DMS114 treated with DMSO at 0.1 percent for 48 hours (cell line): ENCODE data around the gene GMEB2.
"Not testable (repeated sequence)": the region's sequence is repeated elsewhere in the genome, so short reads cannot be mapped to it uniquely, and the experiment has no call there.

Experiments
- DNase-seq: peaks from one replicate; lab custom pipeline; 2025; ENCODE audit not compliant: unreplicated experiment; lab: John Stamatoyannopoulos, UW

The GMEB2 gene, protein sequence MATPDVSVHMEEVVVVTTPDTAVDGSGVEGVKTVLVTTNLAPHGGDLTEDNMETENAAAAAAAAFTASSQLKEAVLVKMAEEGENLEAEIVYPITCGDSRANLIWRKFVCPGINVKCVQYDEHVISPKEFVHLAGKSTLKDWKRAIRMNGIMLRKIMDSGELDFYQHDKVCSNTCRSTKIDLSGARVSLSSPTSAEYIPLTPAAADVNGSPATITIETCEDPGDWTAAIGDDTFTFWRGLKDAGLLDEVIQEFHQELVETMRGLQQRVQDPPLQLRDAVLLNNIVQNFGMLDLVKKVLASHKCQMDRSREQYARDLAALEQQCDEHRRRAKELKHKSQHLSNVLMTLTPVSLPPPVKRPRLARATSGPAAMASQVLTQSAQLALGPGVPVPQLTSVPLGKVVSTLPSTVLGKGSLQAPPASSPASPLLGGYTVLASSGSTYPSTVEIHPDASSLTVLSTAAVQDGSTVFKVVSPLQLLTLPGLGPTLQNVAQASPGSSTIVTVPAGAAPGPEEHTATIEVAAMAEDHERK

DNA sequence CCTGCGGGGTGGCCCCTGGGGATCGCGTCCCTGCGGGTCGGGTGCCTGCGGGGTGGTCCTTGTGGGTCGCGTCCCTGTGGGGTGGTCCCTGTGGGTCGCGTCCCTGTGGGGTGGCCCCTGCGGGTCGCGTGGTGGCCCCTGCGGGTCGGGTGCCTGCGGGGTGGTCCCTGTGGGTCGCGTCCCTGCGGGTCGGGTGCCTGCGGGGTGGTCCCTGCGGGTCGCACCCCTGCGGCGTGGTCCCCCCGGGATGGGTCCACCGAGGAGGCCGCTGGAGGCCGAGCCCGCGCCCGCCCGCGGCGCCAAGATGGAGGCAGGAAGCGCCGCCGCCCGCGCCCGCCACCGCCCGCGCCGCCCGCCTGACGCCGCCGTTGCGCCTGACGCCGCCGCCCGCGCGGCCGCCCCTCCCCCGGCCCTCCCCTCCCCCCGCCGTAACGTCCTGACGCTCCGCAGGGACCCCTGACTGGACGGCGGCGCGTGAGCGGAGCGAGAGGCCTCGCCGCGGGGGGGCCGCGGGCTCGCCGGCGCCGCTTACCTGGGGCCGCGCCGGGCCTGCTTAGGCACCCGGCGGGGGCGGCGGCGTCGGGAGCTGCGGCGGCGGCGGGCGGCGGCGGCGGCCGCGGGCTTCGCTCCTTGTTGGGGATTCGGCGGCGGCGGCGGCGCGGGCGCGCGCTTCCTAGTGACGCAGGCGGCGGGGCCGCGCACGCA is at the start of gene GMEB2:
GMEB2 (minus strand) TSS at position 678 of the 705 bp plus-strand sequence. CDS start 7,704 bp downstream, outside the sequence.
- peak; percentile 23 for DNase-seq

DNA sequence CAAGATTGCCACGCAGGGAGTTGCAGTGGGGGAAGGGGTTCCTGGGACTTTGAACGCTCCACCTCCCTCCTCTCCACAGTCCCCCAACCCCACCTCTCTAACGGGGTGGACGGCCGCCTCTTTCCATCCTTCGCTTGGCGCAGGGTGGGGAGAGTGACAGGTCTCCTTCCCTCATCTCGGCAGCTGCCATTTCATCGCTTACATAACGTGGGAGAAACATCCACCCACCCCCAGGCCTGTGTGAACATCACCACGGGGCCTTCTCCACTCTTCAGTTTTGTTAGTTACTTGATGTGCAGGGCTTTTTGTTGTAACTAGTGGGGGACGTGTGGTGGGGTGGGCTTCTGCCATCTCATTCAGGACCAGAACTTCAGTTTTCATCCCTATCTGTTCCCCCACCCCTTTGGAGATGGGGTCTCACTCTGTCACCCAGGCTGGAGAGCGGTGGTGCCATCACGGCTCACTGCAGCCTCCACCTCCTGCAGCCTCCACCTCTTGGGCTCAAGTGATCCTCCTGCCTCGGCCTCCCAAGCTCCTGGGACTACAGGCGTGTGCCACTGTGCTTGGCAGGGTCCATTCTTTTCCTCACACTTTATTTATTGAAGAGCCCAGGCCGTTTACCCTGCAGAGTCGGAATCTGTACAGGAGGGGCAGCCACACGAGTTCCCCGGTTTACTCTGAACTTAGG is 48.9 kb upstream of the GMEB2 start:
- no peak for DNase-seq

DNA sequence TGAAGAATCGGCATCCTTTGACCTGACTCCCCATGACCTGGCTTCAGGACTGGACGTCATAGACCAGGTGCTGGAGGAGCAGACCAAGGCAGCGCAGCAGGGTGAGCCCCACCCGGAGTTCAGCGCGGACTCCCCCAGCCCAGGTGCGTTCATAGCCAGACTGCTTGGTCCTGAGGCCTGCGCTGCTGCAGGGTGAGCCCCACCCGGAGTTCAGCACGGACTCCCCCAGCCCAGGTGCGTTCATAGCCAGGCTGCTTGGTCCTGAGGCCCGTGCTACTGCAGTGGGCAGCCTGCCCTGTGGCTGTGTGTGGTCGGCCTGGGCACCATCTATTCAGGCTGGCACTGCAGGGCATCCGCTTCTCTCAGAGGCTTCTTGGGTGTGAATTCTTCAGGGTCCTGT is 47.0 kb upstream of the GMEB2 start:
- DNase-seq, result no peak

DNA sequence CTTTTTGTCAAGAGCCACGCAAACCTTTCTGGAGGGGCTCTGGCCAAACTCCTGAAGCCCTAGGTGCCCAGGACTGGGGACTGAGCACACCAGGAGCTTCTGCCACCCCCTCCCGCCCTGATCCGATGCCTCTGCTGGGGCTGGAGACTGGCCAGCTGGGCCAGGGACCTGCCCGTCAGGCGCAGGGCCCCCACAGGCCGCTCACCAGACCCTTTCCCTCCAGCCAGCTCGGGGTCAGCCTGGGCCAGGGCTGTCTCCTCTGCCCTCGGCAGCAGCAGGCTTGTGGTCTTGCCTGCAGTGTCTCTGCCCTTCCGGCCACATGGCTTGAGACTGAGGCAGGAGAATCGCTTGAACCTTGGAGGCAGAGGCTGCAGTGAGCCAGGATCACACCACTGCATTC is 45.8 kb upstream of the GMEB2 start:
- no peak for DNase-seq

DNA sequence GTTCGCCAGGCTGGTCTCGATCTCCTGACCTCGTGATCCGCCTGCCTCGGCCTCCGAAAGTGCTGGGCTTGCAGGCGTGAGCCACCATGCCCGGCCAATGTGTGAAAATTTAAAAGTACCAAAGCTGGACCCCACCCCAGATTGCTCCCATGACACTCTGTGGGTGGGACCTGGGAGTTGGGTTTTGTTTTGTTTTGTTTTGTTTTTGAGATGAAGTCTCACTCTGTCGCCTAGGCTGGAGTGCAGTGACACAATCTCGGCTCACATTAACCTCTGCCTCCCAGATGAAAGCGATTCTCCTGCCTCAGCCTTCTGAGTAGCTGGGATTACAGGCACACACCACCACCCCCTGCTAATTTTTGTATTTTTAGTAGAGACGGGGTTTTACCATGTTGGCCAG is 44.8 kb upstream of the GMEB2 start:
- DNase-seq, result not testable (repeated sequence)

DNA sequence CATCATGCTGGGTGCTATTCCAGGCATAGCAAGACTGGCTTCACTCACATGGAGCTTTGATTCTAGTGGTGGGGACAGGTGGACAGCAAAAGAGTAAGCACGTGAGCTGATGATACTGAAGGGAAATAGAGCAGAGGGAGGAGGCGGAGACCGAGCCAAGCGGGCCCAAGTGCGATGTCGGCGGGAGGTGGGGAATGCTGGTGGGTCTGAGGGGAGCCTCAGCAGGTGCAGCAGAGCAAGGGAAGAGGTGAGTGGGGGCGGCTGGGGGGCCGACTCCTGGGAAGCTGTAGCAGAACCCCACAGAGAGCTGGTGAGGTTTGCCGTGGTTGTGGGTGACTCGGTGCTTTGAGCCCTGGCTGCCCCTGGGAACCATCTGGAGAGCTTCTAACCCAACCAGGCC is 41.5 kb upstream of the GMEB2 start:
- DNase-seq, result no peak

DNA sequence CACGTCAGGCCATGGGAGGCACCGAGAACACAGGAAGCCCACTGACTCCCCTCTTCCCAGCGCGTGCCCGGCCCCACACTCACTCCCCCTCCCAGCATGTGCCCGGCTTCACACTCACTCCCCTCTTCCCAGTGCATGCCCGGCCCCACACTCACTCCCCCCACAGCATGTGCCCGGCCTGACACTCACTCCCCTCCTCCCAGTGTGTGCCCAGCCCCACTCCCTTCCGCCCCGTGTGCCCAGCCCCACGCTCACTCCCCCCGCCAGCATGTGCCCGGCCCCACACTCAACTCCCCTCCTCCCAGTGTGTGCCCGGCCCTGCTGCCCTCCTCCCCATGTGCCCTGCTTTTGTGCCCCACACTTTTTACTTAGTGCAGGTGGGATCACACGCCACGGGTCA is 41.0 kb upstream of the GMEB2 start:
- DNase-seq, result no peak

DNA sequence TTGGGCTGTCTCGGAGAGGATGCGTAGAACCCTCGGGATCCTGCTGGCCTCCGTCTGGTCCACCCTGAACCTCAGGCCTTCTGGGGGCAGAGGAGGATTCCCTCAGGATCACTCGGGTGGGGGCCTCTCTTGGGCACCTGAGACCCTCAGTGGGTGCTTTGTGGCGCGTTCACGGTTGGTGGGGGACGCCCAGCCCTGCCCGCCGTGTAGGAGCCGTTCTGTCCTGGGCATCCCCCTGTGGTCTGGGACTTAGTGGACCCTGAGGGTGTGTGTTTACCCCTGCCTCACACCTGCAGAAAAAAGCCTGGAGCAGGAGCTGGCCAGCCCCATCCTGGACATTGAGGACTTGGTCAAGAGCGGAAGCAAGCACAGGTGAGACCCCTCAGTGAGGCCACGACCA is 38.8 kb upstream of the GMEB2 start:
- DNase-seq, result no peak

DNA sequence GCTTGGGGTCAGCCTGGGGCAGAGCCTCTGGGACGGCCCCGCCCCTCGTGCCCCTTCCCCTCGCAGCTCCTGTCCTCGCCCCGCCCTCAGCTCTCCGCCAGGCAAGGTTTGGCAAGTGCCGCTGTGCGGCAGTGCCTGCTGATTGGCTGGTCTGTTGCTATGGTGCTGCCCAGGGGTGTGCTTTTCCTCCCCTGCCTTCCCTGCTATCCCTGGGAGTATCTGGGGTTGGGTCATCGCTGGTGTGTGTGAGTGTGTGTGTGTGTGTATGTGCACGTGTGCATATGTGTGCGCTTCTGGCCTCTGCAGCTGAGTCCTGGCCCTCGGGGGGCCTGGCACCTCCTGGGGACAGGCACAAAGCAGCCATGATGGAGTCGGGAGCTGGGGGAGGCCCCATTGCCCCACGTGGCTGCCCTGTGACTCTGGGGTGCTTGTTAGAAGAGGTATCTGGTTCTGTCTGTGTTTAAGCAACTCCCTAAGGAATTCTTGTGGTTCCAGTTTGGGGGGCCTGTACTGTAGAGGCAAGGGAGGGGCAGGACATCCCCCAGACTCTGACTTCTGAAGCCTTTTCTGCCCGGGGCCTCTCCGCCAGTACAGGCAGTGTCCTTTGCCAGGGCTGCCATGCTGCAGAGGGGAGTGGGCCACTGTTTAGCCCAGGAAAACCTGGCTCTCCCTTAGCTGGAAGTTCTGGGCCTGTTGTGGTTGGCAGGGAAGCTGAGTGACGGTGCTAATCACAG is 38.1 kb upstream of the GMEB2 start:
- no peak for DNase-seq

DNA sequence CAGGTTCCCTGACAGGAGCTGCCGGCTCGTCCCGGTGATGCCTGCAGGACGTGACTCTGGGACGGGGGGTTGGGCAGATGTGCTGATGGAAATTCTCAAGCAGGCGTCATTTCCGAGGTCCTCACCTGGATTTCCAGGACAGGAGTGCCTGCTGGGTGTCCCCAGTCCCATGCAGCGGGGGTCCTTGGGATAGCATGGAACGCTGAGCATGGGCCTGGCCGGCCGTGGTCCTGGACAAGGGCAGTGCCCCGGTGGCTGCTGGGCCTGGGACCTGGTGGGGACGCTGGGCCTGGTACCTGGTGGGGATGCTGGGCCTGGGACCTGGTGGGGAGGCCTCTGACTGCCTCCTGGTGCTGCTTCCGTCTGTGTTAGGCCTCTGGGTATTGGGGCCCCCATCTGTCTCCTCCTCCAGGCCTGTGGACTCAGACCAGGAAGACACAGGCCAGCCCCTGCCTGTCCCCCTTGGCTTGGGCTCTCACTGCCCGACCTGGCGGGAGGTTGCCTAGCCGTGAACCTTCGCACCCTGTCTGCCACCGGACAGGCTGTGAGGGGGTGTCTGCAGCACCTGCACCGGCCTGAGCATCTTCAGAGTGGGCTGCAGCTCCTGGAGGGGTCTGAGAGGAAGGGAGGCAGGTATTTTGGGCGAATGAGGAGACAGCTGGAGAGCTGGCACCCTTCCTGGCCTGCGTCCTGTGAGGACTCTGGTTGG is 37.4 kb upstream of the GMEB2 start:
- DNase-seq, result no peak

DNA sequence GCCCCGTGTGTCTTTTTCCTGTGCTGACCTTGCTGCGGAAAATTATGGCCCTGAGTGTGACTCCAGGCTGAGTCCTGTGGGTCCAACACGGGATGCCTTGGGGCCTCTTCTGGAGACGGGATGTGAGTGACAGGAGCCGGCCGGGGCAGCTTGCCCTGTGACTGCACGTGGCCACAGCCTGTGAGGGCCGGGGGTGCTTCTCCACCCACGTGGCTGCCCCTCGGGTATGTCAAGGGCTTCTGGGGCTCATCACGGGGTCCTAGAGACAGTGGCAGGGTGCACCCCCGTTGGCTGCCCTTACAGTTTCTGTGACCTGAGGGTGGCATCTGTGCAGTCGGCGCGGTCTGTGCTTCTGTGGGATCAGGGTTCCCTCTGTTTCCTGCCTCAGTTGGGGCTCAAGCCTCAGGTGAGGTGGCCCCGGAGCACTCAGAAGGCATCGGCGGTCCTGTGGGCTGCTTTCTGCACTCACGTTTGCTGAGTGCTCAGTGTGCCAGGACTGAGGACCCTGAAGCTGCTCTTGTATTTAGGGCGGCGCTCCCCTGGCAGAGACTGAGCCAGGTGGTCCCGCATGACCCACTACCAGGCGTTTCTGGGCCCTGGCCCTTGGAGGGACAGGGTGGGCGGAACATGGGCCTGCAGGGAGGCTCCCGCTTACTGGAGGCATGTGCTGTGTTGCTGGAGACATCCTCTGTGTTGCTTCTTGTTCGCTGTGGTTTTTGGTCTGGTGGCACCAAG is 36.6 kb upstream of the GMEB2 start:
- DNase-seq, result no peak

DNA sequence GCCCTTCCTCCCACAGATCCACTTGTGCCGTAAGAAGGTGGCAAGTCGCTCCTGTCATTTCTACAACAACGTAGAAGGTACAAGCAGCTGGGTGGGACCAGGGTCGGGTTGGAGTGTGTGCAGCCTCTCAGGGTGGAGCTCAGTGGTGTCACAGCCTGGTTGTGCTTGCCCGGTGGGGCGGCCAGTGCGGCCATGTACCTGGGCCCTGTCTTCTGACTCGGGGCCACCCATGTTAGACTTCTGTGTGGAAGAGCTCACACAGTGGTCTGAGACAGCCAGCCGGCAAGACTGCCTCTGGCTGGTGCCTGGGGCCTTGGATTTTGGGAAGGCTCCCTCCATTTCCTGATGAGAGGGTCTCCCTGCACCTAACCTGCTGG is 35.9 kb upstream of the GMEB2 start:
- no peak for DNase-seq

DNA sequence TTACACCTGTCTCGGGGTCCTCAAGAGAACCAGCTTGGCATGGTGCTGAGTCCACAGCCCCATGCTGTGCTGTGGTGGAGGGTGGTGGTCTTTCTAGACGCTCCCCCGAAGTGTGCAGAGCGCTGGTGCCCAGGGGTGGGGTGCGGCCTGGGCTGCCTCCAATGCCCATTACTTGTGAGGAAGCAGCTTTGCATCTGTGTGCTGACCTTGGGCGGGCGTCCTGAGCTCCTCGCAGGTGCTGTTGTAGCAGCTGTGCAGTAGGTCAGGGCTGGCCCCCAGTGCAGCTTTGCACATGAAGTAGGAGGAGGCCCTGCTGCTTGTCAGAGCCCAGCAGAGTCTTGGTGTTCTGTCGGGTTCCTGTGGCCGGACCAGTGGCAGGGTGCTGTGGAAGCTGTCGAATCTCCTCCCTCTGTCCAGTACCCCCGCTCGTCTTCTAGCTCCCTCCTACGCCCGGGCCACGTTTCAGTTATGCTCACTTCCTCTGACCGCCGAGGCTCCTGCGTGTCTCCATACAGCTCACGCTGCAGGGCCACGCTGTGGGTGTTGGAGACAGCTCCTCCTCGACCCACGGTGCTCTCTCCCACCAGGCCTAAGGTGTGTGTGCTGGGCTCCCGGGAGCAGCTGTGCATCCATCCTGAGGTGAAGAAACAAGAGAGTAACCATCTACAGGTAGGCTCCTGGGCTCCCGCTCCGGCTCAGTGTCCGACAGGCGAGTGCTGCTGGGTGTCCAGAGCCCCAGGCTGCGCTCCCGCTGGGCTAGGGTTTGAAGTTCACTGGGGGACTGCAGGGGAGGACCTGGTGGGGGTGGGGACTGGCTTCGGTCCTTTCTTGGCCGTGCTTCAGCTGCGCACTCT is 35.3 kb upstream of the GMEB2 start:
- no peak for DNase-seq

DNA sequence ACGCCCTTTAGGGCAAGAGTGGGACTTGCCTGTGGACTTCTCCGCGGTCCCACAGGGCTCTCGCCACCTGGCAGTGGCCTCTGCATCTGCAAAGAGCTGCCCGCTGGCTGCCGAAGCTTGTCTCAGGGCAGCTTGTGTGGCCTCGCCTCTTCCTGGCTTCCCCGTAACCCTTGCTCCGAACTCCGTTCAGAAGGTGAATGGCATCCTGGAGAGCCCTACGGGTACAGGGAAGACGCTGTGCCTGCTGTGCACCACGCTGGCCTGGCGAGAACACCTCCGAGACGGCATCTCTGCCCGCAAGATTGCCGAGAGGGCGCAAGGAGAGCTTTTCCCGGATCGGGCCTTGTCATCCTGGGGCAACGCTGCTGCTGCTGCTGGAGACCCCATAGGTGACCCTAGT is 34.2 kb upstream of the GMEB2 start:
- no peak for DNase-seq

DNA sequence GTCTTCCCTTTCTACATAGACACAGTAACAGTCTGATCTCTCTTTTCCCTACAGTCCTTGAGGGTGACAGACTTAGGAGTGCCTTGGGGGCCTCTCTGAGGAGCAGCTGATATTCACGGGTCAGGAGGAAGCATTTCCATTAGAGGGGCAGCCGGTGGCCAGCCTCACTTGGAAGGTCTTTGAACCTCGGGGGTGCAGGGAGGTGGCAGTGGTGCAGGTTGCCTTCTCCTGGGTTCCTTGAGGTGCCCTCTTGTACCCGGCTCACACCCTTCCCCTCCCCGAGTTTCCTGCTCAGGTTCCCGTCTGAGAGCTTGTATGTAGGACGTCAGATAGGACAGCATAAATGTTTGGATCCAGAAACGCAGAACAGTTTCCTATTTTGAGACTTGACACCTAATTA is 33.7 kb upstream of the GMEB2 start:
- DNase-seq, result no peak

DNA sequence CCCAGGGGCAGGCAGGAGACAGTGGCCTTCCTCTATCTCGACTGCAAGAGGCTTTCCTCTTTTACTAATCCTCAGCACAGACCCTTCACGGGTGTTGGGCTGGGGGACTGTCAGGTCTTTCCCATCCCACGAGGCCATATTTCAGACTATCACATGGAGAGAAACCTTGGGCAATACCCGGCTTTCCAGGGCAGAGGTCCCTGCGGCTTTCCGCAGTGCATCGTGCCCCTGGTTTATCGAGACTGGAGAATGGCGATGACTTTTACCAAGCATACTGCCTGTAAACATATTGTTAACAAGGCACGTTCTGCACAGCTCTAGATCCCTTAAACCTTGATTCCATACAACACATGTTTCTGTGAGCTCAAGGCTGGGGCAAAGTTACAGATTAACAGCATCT is 33.3 kb upstream of the GMEB2 start:
- not testable (repeated sequence) for DNase-seq

DNA sequence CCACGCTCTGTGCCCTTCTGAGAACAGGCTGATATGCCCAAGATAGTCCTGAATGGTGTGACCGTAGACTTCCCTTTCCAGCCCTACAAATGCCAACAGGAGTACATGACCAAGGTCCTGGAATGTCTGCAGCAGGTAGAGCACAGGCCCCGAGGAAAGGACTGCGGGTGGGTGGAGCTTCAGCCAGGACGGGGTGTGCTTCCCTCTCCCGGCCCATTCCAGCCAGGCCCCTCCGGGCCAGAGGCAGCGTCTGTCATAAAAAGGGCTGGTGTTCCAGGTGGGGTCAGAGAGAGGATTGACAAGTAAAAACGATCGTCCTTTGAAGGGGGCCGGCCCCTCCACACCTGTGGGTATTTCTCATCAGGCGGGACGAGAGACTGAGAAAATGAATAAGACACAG is 32.5 kb upstream of the GMEB2 start:
- no peak for DNase-seq

DNA sequence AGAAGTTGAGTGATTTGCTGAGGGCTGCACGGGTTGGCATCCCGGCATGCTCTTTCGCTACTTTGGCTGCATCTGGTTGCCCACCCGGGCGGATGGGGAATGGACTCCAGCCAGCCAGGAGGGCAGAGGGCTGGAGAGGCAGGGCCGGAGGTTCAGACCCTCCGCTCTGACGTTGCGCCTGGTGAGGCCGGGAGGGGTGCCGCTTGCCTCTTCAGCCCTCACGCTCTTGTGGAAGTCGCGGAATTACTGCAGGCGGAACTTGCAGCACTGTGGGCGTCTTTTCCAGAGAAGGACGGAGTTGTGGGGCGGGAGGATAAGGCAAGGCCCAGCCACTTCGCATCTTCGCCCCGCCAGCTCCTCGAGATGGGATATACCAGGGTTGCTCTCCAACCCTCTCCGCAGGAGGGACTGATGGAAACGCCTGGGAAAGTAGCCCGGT is 31.9 kb upstream of the GMEB2 start:
- no peak for DNase-seq
